ENCODE measurements around the gene ATXN7L1. TPM values are rescaled to one million over a fixed set of nuclear protein-coding genes. Genes with fewer than 3 reads are reported as not detected.
A peak's percentile ranks its signal among the peaks of the same experiment; 100 is the strongest.

ATXN7L1 gene
- total and polyA plus RNA-seq, 2 of the 8 experiments (the other 6 are each of a cell fraction or from before 2014, with no cell fraction given): 14.3 to 34.0 TPM

- H3K79me1 ChIP-seq (ENCODE audit: low read depth, low read length): peaks cover 2% of the 10 kb centered on the region; the same call in 1 of the 2 replicates
- no peak overlapping the region for H3K56ac ChIP-seq (replicated peaks; ENCODE audit: insufficient read length, low read depth, low read length)
- no peak overlapping the region for H4K5ac ChIP-seq (ENCODE audit: insufficient read length, low read depth, low read length)
- no peak overlapping the region for H2AFZ ChIP-seq (ENCODE audit: low read length)
- H3K4me3 ChIP-seq (ENCODE audit: extremely low read depth in 1 of 4, insufficient read depth in 2 of 4, low read depth in 3 of 4, low read length in 4 of 4): no peak overlapping the region
- no peak overlapping the region for H3K4me2 ChIP-seq (ENCODE audit: insufficient read depth in 1 of 2, low read depth in 2 of 2, low read length in 2 of 2)
- H3K4ac ChIP-seq (replicated peaks; ENCODE audit: insufficient read length, low read depth, low read length): no peak overlapping the region
- 92% methylated on average over 8 of the region's 8 CpGs; no CpG with 5 or more reads in 1 of the 2 experiments for WGBS, 2 experiments (ENCODE audit: extremely low coverage in 1 of 2, insufficient coverage in 1 of 2, insufficient read length in 1 of 2, insufficient replicate concordance in 2 of 2, low coverage in 1 of 2, low lambda C conversion rate in 2 of 2, missing lambda C conversion rate in 1 of 2)
- H2BK12ac ChIP-seq (ENCODE audit: low read depth, low read length): no peak overlapping the region
- no peak overlapping the region for H3K27ac ChIP-seq (ENCODE audit: low read depth, low read length)
- H2BK20ac ChIP-seq (ENCODE audit: low read length): no peak overlapping the region
- no peak overlapping the region for H3K14ac ChIP-seq (ENCODE audit: insufficient read length)
- H3K36me3 ChIP-seq (ENCODE audit: control insufficient read depth in 2 of 4, insufficient read depth in 4 of 4, low read length in 3 of 4): no peaks in the 10 kb centered on the region; a peak in 1 of 8 replicates
- TF ChIP-seq CBX8 (IDR thresholded peaks at IDR 0.05; ENCODE audit: borderline replicate concordance, low read depth, low read length) (no peak), KDM1A (IDR thresholded peaks at IDR 0.05; ENCODE audit: borderline replicate concordance, low read length) (no peak), SUZ12 (IDR thresholded peaks at IDR 0.05; ENCODE audit: low read length) (no peak), TBP (IDR thresholded peaks at IDR 0.05; ENCODE audit: low read depth, low read length) (no peak), SRF (IDR thresholded peaks at IDR 0.05; ENCODE audit: low read depth, low read length) (no peak), MAX (IDR thresholded peaks at IDR 0.05) (no peak), BCL11A (IDR thresholded peaks at IDR 0.05; ENCODE audit: low read depth in 2 of 2, low read length in 2 of 2) (no peak)
- no peak overlapping the region for H2AK5ac ChIP-seq (ENCODE audit: low read depth, low read length)
- CTCF ChIA-PET (ENCODE audit: partially characterized antibody): interaction anchor here (1.0 to 1.6 kb wide), 2 partner anchors 26 to 44 kb away, joined by 3 to 5 read pairs; no protein-coding TSS in a partner anchor
- H4K20me1 ChIP-seq (replicated peaks in 1 of 2; ENCODE audit: control insufficient read depth in 1 of 2, insufficient read depth in 2 of 2, low read length in 2 of 2): peaks cover 2 to 3% of the 10 kb centered on the region in 2 experiments
- FAIRE-seq (no peak), DNase-seq (ENCODE audit: low read depth in 1 of 2, low spot score in 2 of 2) (no peak)
- POLR2A ChIA-PET (ENCODE audit: partially characterized antibody): no interaction called here
- H2BK5ac ChIP-seq (ENCODE audit: low read depth, low read length): no peak overlapping the region
- no peaks in the 10 kb centered on the region for H3K27me3 ChIP-seq (replicated peaks in 1 of 4; ENCODE audit: control insufficient read depth in 3 of 4, extremely low read depth in 1 of 4, insufficient read depth in 3 of 4, low read length in 3 of 4)
- H3K4me1 ChIP-seq (replicated peaks in 1 of 4; ENCODE audit: control insufficient read depth in 3 of 4, insufficient read depth in 4 of 4, low read length in 3 of 4): peaks cover 4 to 9% (median 5%) of the 10 kb centered on the region in 4 experiments; a peak in 5 of 7 replicates
- no peak overlapping the region for H2BK15ac ChIP-seq (ENCODE audit: low read length)
- H3K79me2 ChIP-seq (ENCODE audit: control insufficient read depth in 1 of 2, insufficient read depth in 2 of 2, low read length in 2 of 2): no peaks in the 10 kb centered on the region; a peak in 1 of 4 replicates
- no peaks in the 10 kb centered on the region for H3K9me3 ChIP-seq (ENCODE audit: insufficient read depth in 2 of 2, low read depth in 1 of 2, low read length in 1 of 2)
- H3K9ac ChIP-seq (replicated peaks in 1 of 4; ENCODE audit: extremely low read depth in 1 of 4, low read depth in 3 of 4, low read length in 3 of 4): no peak overlapping the region
- peak overlapping the region; percentile 53; the same call in 1 of the 2 replicates for H4K8ac ChIP-seq (ENCODE audit: extremely low read depth, insufficient read depth, low read length)
- no peak overlapping the region for H3K18ac ChIP-seq (ENCODE audit: extremely low read depth, low read length)
- no peak overlapping the region for H4K91ac ChIP-seq (replicated peaks; ENCODE audit: insufficient read length, low read length)
- H3K23ac ChIP-seq (ENCODE audit: insufficient read length): no peak overlapping the region
- no peak overlapping the region for H2BK120ac ChIP-seq (replicated peaks; ENCODE audit: low read depth, low read length)
- H3K23me2 ChIP-seq (ENCODE audit: low read depth, low read length): no peaks in the 10 kb centered on the region
Measured at GRCh38 chr7:105810556-105810955, 65.8 kb downstream of the ATXN7L1 start.

Data from H1 (cell line).